Measurements from ENCODE around the gene COMMD1.

GRCh38 chr2:62175728-62176127 is 270.3 kb downstream of the COMMD1 start:
- TF ChIP-seq POLR2AphosphoS5 (IDR thresholded peaks at IDR 0.05) (no peak), POLR2A (IDR thresholded peaks at IDR 0.05) (no peak), CTCF (IDR thresholded peaks at IDR 0.05) (no peak)

Data from gastroesophageal sphincter (tissue), 3 donors.